Measurements from ENCODE around the gene MECR.
A peak's percentile ranks its signal among the peaks of the same experiment; 100 is the strongest.

The MECR gene

DNA sequence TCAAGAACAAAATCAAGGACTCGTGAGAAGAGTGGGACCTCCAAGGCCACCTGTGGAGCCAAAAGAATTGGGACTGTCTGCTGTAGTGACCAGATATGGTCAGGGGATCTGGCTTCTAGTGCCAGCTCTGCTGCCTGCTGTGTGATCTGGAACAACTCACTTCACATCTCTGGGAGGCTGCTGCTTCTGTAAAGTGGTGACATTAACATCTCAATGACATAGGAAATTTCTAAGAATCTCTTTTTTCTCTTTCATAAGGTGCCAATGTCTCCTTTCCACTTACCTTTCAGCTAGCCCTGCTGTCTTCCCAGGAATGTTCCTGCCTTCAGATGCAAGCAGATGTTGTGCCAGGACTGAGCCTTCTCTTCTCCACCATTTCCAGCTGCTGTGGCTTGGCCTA lies 44.0 kb downstream of the MECR start:
- TF ChIP-seq, protein P1, sequence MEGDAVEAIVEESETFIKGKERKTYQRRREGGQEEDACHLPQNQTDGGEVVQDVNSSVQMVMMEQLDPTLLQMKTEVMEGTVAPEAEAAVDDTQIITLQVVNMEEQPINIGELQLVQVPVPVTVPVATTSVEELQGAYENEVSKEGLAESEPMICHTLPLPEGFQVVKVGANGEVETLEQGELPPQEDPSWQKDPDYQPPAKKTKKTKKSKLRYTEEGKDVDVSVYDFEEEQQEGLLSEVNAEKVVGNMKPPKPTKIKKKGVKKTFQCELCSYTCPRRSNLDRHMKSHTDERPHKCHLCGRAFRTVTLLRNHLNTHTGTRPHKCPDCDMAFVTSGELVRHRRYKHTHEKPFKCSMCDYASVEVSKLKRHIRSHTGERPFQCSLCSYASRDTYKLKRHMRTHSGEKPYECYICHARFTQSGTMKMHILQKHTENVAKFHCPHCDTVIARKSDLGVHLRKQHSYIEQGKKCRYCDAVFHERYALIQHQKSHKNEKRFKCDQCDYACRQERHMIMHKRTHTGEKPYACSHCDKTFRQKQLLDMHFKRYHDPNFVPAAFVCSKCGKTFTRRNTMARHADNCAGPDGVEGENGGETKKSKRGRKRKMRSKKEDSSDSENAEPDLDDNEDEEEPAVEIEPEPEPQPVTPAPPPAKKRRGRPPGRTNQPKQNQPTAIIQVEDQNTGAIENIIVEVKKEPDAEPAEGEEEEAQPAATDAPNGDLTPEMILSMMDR (IDR thresholded peaks at IDR 0.05; ENCODE audit: low read depth, low read length), result no peak
- in situ Hi-C loops (cut with HindIII; ENCODE audit: low sequenced_read_pairs), result no loop called here
- no peak overlapping the region for H3K4me3 ChIP-seq (ENCODE audit: low read depth, low read length)
- DNase-seq (ENCODE audit: low read depth, low spot score), result no peak

- in situ Hi-C loops (cut with HindIII; ENCODE audit: low sequenced_read_pairs), result no loop called here
- TF ChIP-seq, protein P1 (IDR thresholded peaks at IDR 0.05; ENCODE audit: low read depth, low read length), result no peak
- no peak for DNase-seq (ENCODE audit: low read depth, low spot score)
- no peak overlapping the region for H3K4me3 ChIP-seq (ENCODE audit: low read depth, low read length)
These were observed 44.5 kb downstream of the MECR start for GRCh38 chr1:29186252-29186651.

DNA sequence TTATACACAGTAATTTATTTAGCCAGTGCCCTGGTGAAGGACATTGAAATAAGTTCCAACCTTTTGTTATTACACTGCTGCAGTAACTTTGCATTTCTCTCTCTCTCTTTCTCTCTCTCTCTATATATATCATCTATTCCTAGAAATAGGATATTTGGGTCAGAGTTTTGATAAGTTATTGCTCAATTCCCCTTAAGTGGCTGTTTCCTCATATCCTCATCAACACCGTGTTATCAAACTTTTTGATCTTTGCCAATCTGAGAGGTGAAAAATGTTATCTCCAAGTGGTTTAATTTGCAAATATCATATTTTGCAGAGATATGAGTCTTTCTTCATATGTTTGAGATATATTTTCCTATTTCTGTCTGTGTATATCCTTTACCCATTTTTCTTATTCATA lies 47.4 kb downstream of the MECR start:
- in situ Hi-C loops (cut with HindIII; ENCODE audit: low sequenced_read_pairs), result no loop called here

GRCh38 chr1:29181413-29182225 lies 49.1 kb downstream of the MECR start, which contains the start of gene SRSF4:
Gene SRSF4, minus strand, starts transcription at chr1:29181900. Its CDS starts 148 bp downstream, at chr1:29181752.
- TF ChIP-seq, protein P1 (IDR thresholded peaks at IDR 0.05; ENCODE audit: low read depth, low read length), result peak; percentile 44
- peak; percentile 99 for DNase-seq (ENCODE audit: low read depth, low spot score)
- peak within 1 kb of the TSS; percentile 90 for H3K4me3 ChIP-seq (ENCODE audit: low read depth, low read length)
- in situ Hi-C loops (cut with HindIII; ENCODE audit: low sequenced_read_pairs), result no loop called here

More for the DNA sequence above, 47.4 kb downstream of the MECR start:
- TF ChIP-seq, protein P1 (IDR thresholded peaks at IDR 0.05; ENCODE audit: low read depth, low read length), result no peak
- no peak for DNase-seq (ENCODE audit: low read depth, low spot score)
- H3K4me3 ChIP-seq (ENCODE audit: low read depth, low read length), result no peak overlapping the region

DNA sequence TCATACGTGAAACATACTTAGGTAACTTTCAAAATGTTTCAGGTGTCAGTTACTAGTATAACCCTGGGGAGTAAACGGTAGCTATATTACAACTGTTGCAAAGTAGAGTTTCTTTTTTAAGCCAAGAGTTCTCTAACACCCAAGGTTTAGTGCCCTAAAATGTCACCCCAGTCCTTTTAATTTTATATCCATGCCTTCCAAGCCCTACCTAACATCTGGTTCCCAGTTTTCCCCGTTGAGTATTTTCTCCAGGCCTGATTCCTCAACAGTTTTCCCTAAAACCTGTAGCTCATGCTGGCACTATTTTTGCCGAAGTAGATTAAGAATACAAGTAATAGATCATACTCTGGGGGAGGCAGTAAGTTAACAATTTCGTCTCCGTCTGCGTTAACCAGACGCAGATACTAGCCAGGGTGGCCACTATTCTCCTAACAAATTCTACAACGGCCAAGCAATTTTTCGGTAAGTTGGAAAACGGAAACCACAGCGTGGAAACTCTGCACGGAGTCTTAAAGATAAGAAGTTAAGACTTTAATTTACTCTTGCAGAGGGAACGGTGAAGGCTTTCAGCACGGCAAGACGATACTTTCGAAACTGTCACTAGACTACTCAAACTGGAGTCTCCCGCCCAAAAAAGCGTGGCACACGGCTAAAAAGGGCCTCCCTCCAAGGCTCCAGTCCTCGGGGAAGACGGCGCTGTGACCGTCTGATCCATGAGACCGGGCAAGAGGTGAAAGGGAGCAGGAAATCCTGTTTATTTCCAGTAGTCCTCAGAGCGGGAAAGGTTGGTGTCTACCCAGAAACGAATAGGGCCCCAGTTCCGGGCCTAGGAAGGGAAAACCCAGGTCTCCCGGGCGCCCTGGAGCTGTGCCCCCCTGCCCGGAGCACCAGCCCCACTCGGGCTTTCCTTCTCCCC lies 50.0 kb downstream of the MECR start:
- in situ Hi-C loops (cut with HindIII; ENCODE audit: low sequenced_read_pairs), result no loop called here
- no peak for DNase-seq (ENCODE audit: low read depth, low spot score)
- H3K4me3 ChIP-seq (ENCODE audit: low read depth, low read length), result peak overlapping the region; percentile 90
- TF ChIP-seq, protein P1 (IDR thresholded peaks at IDR 0.05; ENCODE audit: low read depth, low read length), result no peak

- TF ChIP-seq, protein P1 (IDR thresholded peaks at IDR 0.05; ENCODE audit: low read depth, low read length), result no peak
- peak overlapping the region; percentile 90 for H3K4me3 ChIP-seq (ENCODE audit: low read depth, low read length)
- in situ Hi-C loops (cut with HindIII; ENCODE audit: low sequenced_read_pairs), result no loop called here
- DNase-seq (ENCODE audit: low read depth, low spot score), result no peak
These were observed 51.0 kb downstream of the MECR start for GRCh38 chr1:29179641-29180184.
